ENCODE measurements around the gene SMAD7. TPM values are rescaled to one million over a fixed set of nuclear protein-coding genes. Genes with fewer than 3 reads are reported as not detected.

SMAD7 gene
- total RNA-seq, 1 experiment from 2014 or later, result 12.3 TPM

GRCh38 chr18:48944634-48945033 is 6.1 kb downstream of the SMAD7 start:
- DNase-seq (ENCODE audit: unreplicated experiment), result no peak

GRCh38 chr18:48943736-48944527 is 6.8 kb downstream of the SMAD7 start:
- ChIA-PET CTCF (interaction anchor here (0.6 to 1.9 kb wide), 6 partner anchors 13 to 1338 kb away, joined by 3 to 4 read pairs (median 4); no protein-coding TSS in a partner anchor), POLR2A (interaction anchor here (0.8 kb wide), 1 partner anchor 9 kb away, joined by 4 read pairs; no protein-coding TSS in a partner anchor)

More at GRCh38 chr18:48944634-48945033, 6.1 kb downstream of the SMAD7 start:
- Mint-ChIP-seq H3K9me3 (ENCODE audit: unreplicated experiment) (no peaks in the 10 kb centered on the region), H3K27me3 (ENCODE audit: insufficient read depth, unreplicated experiment) (no peaks in the 10 kb centered on the region), H3K27ac (ENCODE audit: low read depth, unreplicated experiment) (no peak overlapping the region), H3K36me3 (ENCODE audit: insufficient read depth, unreplicated experiment) (peaks cover 22% of the 10 kb centered on the region), H3K4me1 (ENCODE audit: insufficient read depth, unreplicated experiment) (peaks cover 61% of the 10 kb centered on the region), H3K4me3 (ENCODE audit: unreplicated experiment) (no peak overlapping the region)
- POLR2A ChIA-PET, result interaction anchor here (0.8 to 1.0 kb wide), 2 partner anchors 8 to 10 kb away, joined by 3 to 4 read pairs; no protein-coding TSS in a partner anchor
- BruUV-seq (replicated peaks), result no TSS peak
- intact Hi-C loops (cut with micrococcal nuclease), result loop anchor here (5.0 kb wide), 1 partner anchor 293 kb away; no protein-coding TSS in a partner anchor
- TF ChIP-seq, protein P1, sequence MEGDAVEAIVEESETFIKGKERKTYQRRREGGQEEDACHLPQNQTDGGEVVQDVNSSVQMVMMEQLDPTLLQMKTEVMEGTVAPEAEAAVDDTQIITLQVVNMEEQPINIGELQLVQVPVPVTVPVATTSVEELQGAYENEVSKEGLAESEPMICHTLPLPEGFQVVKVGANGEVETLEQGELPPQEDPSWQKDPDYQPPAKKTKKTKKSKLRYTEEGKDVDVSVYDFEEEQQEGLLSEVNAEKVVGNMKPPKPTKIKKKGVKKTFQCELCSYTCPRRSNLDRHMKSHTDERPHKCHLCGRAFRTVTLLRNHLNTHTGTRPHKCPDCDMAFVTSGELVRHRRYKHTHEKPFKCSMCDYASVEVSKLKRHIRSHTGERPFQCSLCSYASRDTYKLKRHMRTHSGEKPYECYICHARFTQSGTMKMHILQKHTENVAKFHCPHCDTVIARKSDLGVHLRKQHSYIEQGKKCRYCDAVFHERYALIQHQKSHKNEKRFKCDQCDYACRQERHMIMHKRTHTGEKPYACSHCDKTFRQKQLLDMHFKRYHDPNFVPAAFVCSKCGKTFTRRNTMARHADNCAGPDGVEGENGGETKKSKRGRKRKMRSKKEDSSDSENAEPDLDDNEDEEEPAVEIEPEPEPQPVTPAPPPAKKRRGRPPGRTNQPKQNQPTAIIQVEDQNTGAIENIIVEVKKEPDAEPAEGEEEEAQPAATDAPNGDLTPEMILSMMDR (IDR thresholded peaks at IDR 0.05; ENCODE audit: unreplicated experiment), result no peak
- CTCF ChIA-PET, result interaction anchor here (1.0 to 1.9 kb wide), 5 partner anchors 14 to 269 kb away, joined by 3 to 5 read pairs (median 4); no protein-coding TSS in a partner anchor

DNA sequence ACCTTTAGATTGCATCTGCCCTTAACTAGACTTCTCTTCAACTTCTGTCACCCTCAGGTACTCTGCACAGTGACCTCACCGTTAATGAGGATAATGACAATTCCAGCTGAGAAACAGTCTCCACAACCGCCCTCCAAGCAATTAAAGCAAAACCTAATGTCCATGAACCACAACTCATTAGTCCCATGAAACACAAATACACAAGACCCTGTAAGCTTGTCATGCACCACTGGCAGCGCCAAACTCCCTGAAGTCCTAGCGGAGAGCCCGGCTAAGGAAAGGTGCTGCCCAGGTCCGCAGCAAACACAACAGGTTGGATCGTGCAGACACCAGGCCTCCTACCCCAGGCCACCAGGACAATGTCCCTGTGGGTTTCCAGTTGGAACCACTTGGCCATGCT is 7.4 kb downstream of the SMAD7 start:
- Mint-ChIP-seq H3K27ac (ENCODE audit: low read depth, unreplicated experiment) (peak overlapping the region; percentile 43), H3K27me3 (ENCODE audit: insufficient read depth, unreplicated experiment) (no peaks in the 10 kb centered on the region), H3K36me3 (ENCODE audit: insufficient read depth, unreplicated experiment) (peaks cover 22% of the 10 kb centered on the region), H3K4me1 (ENCODE audit: insufficient read depth, unreplicated experiment) (peaks cover 74% of the 10 kb centered on the region), H3K9me3 (ENCODE audit: unreplicated experiment) (no peaks in the 10 kb centered on the region), H3K4me3 (ENCODE audit: unreplicated experiment) (peak overlapping the region; percentile 29)
- intact Hi-C loops (cut with micrococcal nuclease), result no loop called here
- TF ChIP-seq, protein P1 (IDR thresholded peaks at IDR 0.05; ENCODE audit: unreplicated experiment), result no peak
- ChIA-PET CTCF (interaction anchor here (0.7 kb wide), 1 partner anchor 266 kb away, joined by 3 read pairs; no protein-coding TSS in a partner anchor), POLR2A (interaction anchor here (0.6 kb wide), 1 partner anchor 334 kb away, joined by 3 read pairs; no protein-coding TSS in a partner anchor)
- DNase-seq (ENCODE audit: unreplicated experiment), result no peak
- no TSS peak for BruUV-seq (replicated peaks)

More at GRCh38 chr18:48943736-48944527, 6.8 kb downstream of the SMAD7 start:
- no peak overlapping the region for H3K4me3 Mint-ChIP-seq (ENCODE audit: unreplicated experiment)
- no peaks in the 10 kb centered on the region for H3K27me3 Mint-ChIP-seq (ENCODE audit: insufficient read depth, unreplicated experiment)
- TF ChIP-seq, protein P1 (IDR thresholded peaks at IDR 0.05; ENCODE audit: unreplicated experiment), result no peak
- intact Hi-C loops (cut with micrococcal nuclease), result no loop called here
- peaks cover 22% of the 10 kb centered on the region for H3K36me3 Mint-ChIP-seq (ENCODE audit: insufficient read depth, unreplicated experiment)
- DNase-seq (ENCODE audit: unreplicated experiment), result no peak
- no peaks in the 10 kb centered on the region for H3K9me3 Mint-ChIP-seq (ENCODE audit: unreplicated experiment)
- peaks cover 68% of the 10 kb centered on the region for H3K4me1 Mint-ChIP-seq (ENCODE audit: insufficient read depth, unreplicated experiment)
- BruUV-seq (replicated peaks), result no TSS peak
- peak overlapping the region; percentile 43 for H3K27ac Mint-ChIP-seq (ENCODE audit: low read depth, unreplicated experiment)
